ENCODE measurements around the gene POFUT2.

DNA sequence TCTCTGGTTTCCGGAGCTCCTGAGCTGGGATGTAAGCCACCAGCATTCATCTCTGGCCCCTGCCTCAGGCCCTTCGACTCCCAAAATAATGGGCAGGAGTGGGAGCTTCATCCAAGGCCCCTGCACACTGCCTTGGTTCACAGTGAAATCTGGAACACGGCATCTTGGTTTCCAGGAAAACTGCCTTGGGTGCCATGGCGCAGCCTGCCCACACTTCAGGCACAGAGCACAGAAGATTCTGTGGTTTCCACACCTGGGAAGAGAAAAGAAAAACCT lies 48.8 kb upstream of the POFUT2 start:
- TF ChIP-seq CTCF (conservative IDR thresholded peaks at IDR 0.05; ENCODE audit: low read depth, low read length) (no peak), EZH2 (IDR thresholded peaks at IDR 0.05; ENCODE audit: low read length, unreplicated experiment) (no peak), EZH2phosphoT487 (IDR thresholded peaks at IDR 0.05; ENCODE audit: borderline replicate concordance, low read length) (no peak)

All from PC-3 (cell line).